HepG2 (cell line): ENCODE measurements around the gene DOCK10. TPM values are rescaled to one million over a fixed set of nuclear protein-coding genes. Genes with fewer than 3 reads are reported as not detected.

Source experiments
- ATAC-seq: fragments of 200-7000 bp; cut with Tn5 transposase; 3 replicates; pipeline ENCODE4 v1.9.1; 2020; ENCODE audit warnings: mild to moderate bottlenecking, moderate library complexity
- BruUV-seq: library from RNA; stranded (reverse); fragments of 400-500 nt; replicated peaks from 2 replicates; lab custom pipeline; 2021; lab: Mats Ljungman, UMichigan
- CTCF ChIA-PET: fragments of 300-600 bp; formaldehyde crosslinking; extraction: SDS; loops from one replicate; lab custom pipeline; 2021; ENCODE audit warnings: low total read pairs, inconsistent platforms, low intra/inter-chr PET ratio; lab: Yijun Ruan, JAX
- POLR2A ChIA-PET: fragments of 350-600 bp; sonication (Branson Sonifier 250); formaldehyde crosslinking; loops from one replicate; lab custom pipeline; 2020; ENCODE audit warnings: antibody characterized with exemption, inconsistent platforms; lab: Yijun Ruan, JAX
- DNase-seq: peaks from one replicate; pipeline ENCODE4 v3.0.0-alpha.2; 2015; ENCODE audit warnings: low spot score
- FAIRE-seq: peaks from 3 replicates; lab custom pipeline; 2011; peaks lifted over from hg19 to GRCh38; lab: Jason Lieb, UNC
- H2AFZ ChIP-seq: one replicate; pipeline ENCODE4 v1.6.1; 2011; ENCODE audit warnings: low read length, inconsistent platforms
- H3K27ac ChIP-seq: fragments of 300-600 bp; 3 replicates; pipeline ENCODE4 v1.8.0; 2011; ENCODE audit warnings: mixed run types, mild to moderate bottlenecking, mixed read lengths, low read length, inconsistent platforms; ENCODE audit not compliant: insufficient read depth; ENCODE audit errors: extremely low read length
- H3K27me3 ChIP-seq, 2 experiments: fragments of 200-600 bp in 1 of 2; 2 replicates in 1 of 2; 3 replicates in 1 of 2; pipeline versions ENCODE4 v1.6.0 to v1.8.0; 2011; ENCODE audit warnings: low read length in 2 of 2, mild to moderate bottlenecking in 2 of 2, moderate library complexity in 2 of 2, inconsistent platforms in 1 of 2; ENCODE audit not compliant: insufficient read depth in 2 of 2, control insufficient read depth in 1 of 2
- H3K36me3 ChIP-seq, 2 experiments: fragments of 200-600 bp in 1 of 2; replicated peaks in 1 of 2; 2 replicates in 1 of 2; 3 replicates in 1 of 2; pipeline versions ENCODE4 v1.5.1 to v1.8.0; 2011; ENCODE audit warnings: low read length in 2 of 2, inconsistent platforms in 1 of 2; ENCODE audit not compliant: insufficient read depth in 2 of 2, control insufficient read depth in 1 of 2
- H3K4me1 ChIP-seq: 2 replicates; pipeline ENCODE4 v1.5.1; 2012; ENCODE audit warnings: low read length, inconsistent platforms; ENCODE audit not compliant: insufficient read depth
- H3K4me2 ChIP-seq: 2 replicates; pipeline ENCODE4 v1.6.0; 2011; ENCODE audit warnings: low read depth, low read length, inconsistent platforms
- H3K4me3 ChIP-seq, 3 experiments: fragments of 200-600 bp in 1 of 3; sonication (generic), shearing (Covaris generic) in 1 of 3; replicated peaks in 1 of 3; 2 replicates each; pipeline ENCODE4 v1.5.1; 2011 to 2016; ENCODE audit warnings: low read length in 3 of 3, inconsistent platforms in 2 of 3, low read depth in 2 of 3, mild to moderate bottlenecking in 2 of 3, control low read depth in 1 of 3, mixed read lengths in 1 of 3; ENCODE audit not compliant: insufficient read depth in 1 of 3
- H3K79me2 ChIP-seq: one replicate; pipeline ENCODE4 v1.6.1; 2011; ENCODE audit warnings: low read length, inconsistent platforms; ENCODE audit not compliant: insufficient read depth
- H3K9ac ChIP-seq: 2 replicates; pipeline ENCODE4 v1.6.0; 2011; ENCODE audit warnings: mild to moderate bottlenecking, low read depth, low read length, inconsistent platforms; ENCODE audit not compliant: insufficient read depth
- H3K9me3 ChIP-seq: 2 replicates; pipeline ENCODE4 v1.5.1; 2012; ENCODE audit warnings: mild to moderate bottlenecking, low read length
- H4K20me1 ChIP-seq: 2 replicates; pipeline ENCODE4 v1.6.0; 2011; ENCODE audit warnings: inconsistent platforms, mild to moderate bottlenecking, low read length, moderate library complexity; ENCODE audit not compliant: insufficient read depth
- ELF1 ChIP-seq: sonication (generic); formaldehyde crosslinking; IDR thresholded peaks from 2 replicates; pipeline ENCODE4 v1.4.0; 2020; ENCODE audit warnings: missing genetic modification reagents
- GFI1 ChIP-seq: sonication (generic); formaldehyde crosslinking; IDR thresholded peaks from 2 replicates; pipeline ENCODE4 v1.5.0; 2020; ENCODE audit warnings: missing genetic modification reagents, mild to moderate bottlenecking, borderline replicate concordance
- MAF1 ChIP-seq: sonication (generic); formaldehyde crosslinking; IDR thresholded peaks from 2 replicates; pipeline ENCODE4 v1.5.0; 2020; ENCODE audit warnings: missing genetic modification reagents, borderline replicate concordance
- RELA ChIP-seq: sonication (generic); formaldehyde crosslinking; IDR thresholded peaks from 2 replicates; pipeline ENCODE4 v1.4.0; 2020; ENCODE audit warnings: missing genetic modification reagents
- ZBTB20 ChIP-seq: sonication (generic); formaldehyde crosslinking; IDR thresholded peaks from 2 replicates; pipeline ENCODE4 v1.8.1; 2023; ENCODE audit warnings: missing genetic modification reagents, low read depth, mild to moderate bottlenecking, borderline replicate concordance
- ZNF253 ChIP-seq: sonication (generic); formaldehyde crosslinking; IDR thresholded peaks from 2 replicates; pipeline ENCODE4 v1.8.0; 2022; ENCODE audit warnings: mild to moderate bottlenecking, missing genetic modification reagents, borderline replicate concordance
- ZNF484 ChIP-seq: sonication (generic); formaldehyde crosslinking; IDR thresholded peaks from 2 replicates; pipeline ENCODE4 v1.5.1; 2020; ENCODE audit warnings: mild to moderate bottlenecking, low read depth, missing genetic modification reagents, borderline replicate concordance
- WGBS: methylation state at CpG from one replicate; pipeline ENCODE4 v1.1.6; 2017; ENCODE audit warnings: low lambda C conversion rate; 5-methylcytosine and 5-hydroxymethylcytosine counted together
- in situ Hi-C: cut with HindIII; loops from 2 replicates; pipeline ENCODE4 v1.10.0; 2017; ENCODE audit warnings: low pct_unique_long_range_greater_than_20kb; ENCODE audit not compliant: extremely low pct_ligation_motif_present
- intact Hi-C: fragments of 100-400 bp; cut with micrococcal nuclease; formaldehyde crosslinking; loops from one replicate; pipeline ENCODE4 v1.10.0; 2022; ENCODE audit not compliant: unreplicated experiment
- polyA plus RNA-seq, 8 experiments: library from polyadenylated mRNA; depleted of rRNA in 3 of 8; stranded (reverse) in 7 of 8; unstranded in 1 of 8; fragments of >200 nt; fragmentation: Illumina TruSeq in 4 of 8; extraction: Trizol in 4 of 8; gene quantifications; 2 replicates each; pipeline versions ENCODE4 v1.2.1 to v1.2.3, GENCODE V29; 2011 to 2016; ENCODE audit warnings: low read depth in 4 of 8, missing spikeins in 1 of 8, mixed read lengths in 1 of 8; ENCODE audit not compliant: insufficient read depth in 1 of 8
- total RNA-seq, 5 experiments: library from RNA; depleted of rRNA; stranded (reverse); fragments of >200 nt; fragmentation: Illumina TruSeq; extraction: Trizol; gene quantifications; 2 replicates each; pipeline ENCODE4 v1.2.3, GENCODE V29; 2016; ENCODE audit warnings: low read depth in 1 of 5
- TF ChIP-seq, protein P1 (sequence below): sonication (generic); formaldehyde crosslinking; IDR thresholded peaks from 2 replicates; pipeline ENCODE4 v1.5.0; 2020; ENCODE audit warnings: mild to moderate bottlenecking, missing genetic modification reagents

DOCK10 gene
- total and polyA plus RNA-seq, 2 of the 13 experiments (the other 11 are each of a cell fraction or from before 2014, with no cell fraction given): not detected

DNA sequence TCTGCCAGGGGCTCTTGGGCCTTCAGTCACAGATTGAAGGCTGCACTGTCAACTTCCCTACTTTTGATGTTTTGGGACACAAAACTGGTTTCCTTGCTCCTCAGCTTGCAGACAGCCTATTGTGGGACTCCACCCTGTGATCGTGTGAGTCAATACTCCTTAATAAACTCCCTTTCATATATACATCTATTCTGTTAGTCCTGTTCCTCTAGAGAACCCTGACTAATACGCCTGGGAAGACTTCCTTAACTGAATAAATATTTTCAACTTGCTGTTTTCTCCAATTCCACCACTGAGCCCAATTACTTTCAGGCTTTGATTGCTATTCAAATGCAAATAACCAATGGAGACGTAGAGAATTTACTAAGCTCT is 264.7 kb downstream of the DOCK10 start:
- WGBS: 14% methylated on average over 3 of the region's 3 CpGs
- ATAC-seq: no peak

More for the DNA sequence above, 264.7 kb downstream of the DOCK10 start:
- Histone ChIP-seq H3K9ac (no peak overlapping the region), H3K27me3 (no peaks in the 10 kb centered on the region), H3K36me3 (no peaks in the 10 kb centered on the region), H3K79me2 (no peaks in the 10 kb centered on the region), H2AFZ (no peak overlapping the region), H3K4me1 (no peaks in the 10 kb centered on the region), H3K4me3 (no peak overlapping the region), H3K9me3 (no peaks in the 10 kb centered on the region), H4K20me1 (no peaks in the 10 kb centered on the region), H3K4me2 (no peak overlapping the region), H3K27ac (no peak overlapping the region)
- FAIRE-seq (no peak), DNase-seq (no peak)
- POLR2A ChIA-PET: no interaction called here
- BruUV-seq: no TSS peak
- no peak for TF ChIP-seq ZNF253 (CRISPR knock-in tag)
- no peak for TF ChIP-seq MAF1 (CRISPR knock-in tag)
- TF ChIP-seq ELF1 (CRISPR knock-in tag): no peak
- TF ChIP-seq ZBTB20 (CRISPR knock-in tag): no peak
- no peak for TF ChIP-seq GFI1 (CRISPR knock-in tag)
- TF ChIP-seq, protein P1, sequence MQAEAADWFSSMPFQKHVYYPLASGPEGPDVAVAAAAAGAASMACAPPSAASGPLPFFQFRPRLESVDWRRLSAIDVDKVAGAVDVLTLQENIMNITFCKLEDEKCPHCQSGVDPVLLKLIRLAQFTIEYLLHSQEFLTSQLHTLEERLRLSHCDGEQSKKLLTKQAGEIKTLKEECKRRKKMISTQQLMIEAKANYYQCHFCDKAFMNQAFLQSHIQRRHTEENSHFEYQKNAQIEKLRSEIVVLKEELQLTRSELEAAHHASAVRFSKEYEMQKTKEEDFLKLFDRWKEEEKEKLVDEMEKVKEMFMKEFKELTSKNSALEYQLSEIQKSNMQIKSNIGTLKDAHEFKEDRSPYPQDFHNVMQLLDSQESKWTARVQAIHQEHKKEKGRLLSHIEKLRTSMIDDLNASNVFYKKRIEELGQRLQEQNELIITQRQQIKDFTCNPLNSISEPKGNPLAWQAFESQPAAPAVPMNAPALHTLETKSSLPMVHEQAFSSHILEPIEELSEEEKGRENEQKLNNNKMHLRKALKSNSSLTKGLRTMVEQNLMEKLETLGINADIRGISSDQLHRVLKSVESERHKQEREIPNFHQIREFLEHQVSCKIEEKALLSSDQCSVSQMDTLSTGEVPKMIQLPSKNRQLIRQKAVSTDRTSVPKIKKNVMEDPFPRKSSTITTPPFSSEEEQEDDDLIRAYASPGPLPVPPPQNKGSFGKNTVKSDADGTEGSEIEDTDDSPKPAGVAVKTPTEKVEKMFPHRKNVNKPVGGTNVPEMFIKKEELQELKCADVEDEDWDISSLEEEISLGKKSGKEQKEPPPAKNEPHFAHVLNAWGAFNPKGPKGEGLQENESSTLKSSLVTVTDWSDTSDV (CRISPR knock-in tag): no peak
- no peak for TF ChIP-seq ZNF484 (CRISPR knock-in tag)
- no peak for TF ChIP-seq RELA (CRISPR knock-in tag)
- CTCF ChIA-PET: interaction anchor here (1.3 to 2.2 kb wide), 2 partner anchors 420 to 807 kb away, joined by 4 to 22 read pairs; no protein-coding TSS in a partner anchor
- in situ Hi-C loops (loop anchor here (5.0 kb wide), 1 partner anchor 415 kb away; no protein-coding TSS in a partner anchor), intact Hi-C loops (no loop called here)
